GM10266 (cell line): ENCODE results near the gene ATAD1.
"Not testable (repeated sequence)": the region's sequence is repeated elsewhere in the genome, so short reads cannot be mapped to it uniquely, and the experiment has no call there.

Source experiments
- DNase-seq: peaks from one replicate; pipeline ENCODE4 v3.0.0; 2012; ENCODE audit errors: extremely low spot score
- CTCF ChIP-seq: IDR thresholded peaks from 2 replicates; pipeline ENCODE4 v1.5.1; 2012; ENCODE audit warnings: mild to moderate bottlenecking, low read depth; ENCODE audit not compliant: control insufficient read depth, insufficient read depth; ENCODE audit errors: missing control alignments

Gene ATAD1

GRCh38 chr10:87863053-87863943, 45.3 kb upstream of the ATAD1 start, which contains the start of the genes KLLN and PTEN:
Gene KLLN (minus strand): TSS chr10:87863533. CDS start chr10:87862487, 1,046 bp downstream.
Gene PTEN (plus strand): TSS chr10:87863625. CDS start chr10:87864470, 845 bp downstream.
- no peak for TF ChIP-seq CTCF
- peak; percentile 90 for DNase-seq

GRCh38 chr10:87862679-87863052, 44.6 kb upstream of the ATAD1 start:
- no peak for TF ChIP-seq CTCF
- DNase-seq = peak; percentile 65

- peak; percentile 90 for DNase-seq
- no peak for TF ChIP-seq CTCF
Measured at GRCh38 chr10:87861953-87862678, 44.1 kb upstream of the ATAD1 start.

- peak; percentile 59 for DNase-seq
- TF ChIP-seq CTCF = peak; percentile 46
Measured at GRCh38 chr10:87861566-87861952, 43.5 kb upstream of the ATAD1 start.

- peak; percentile 18 for DNase-seq
- no peak for TF ChIP-seq CTCF
Measured at GRCh38 chr10:87860816-87861403, 42.9 kb upstream of the ATAD1 start.

- TF ChIP-seq CTCF = peak; percentile 65
- peak; percentile 62 for DNase-seq
Measured at GRCh38 chr10:87860156-87860795, 42.2 kb upstream of the ATAD1 start.

GRCh38 chr10:87855665-87856064, 37.6 kb upstream of the ATAD1 start:
- DNase-seq = not testable (repeated sequence)

GRCh38 chr10:87855247-87855646, 37.2 kb upstream of the ATAD1 start:
- DNase-seq = not testable (repeated sequence)
